GM19463 (cell line): ENCODE results near the gene ALG9.

ENCODE experiments used
- ATAC-seq: cut with Tn5 transposase; IDR thresholded peaks from one replicate; pipeline ENCODE4 v1.9.1; 2021; ENCODE audit warnings: mild to moderate bottlenecking, moderate library complexity; ENCODE audit not compliant: unreplicated experiment

The ALG9 gene

DNA sequence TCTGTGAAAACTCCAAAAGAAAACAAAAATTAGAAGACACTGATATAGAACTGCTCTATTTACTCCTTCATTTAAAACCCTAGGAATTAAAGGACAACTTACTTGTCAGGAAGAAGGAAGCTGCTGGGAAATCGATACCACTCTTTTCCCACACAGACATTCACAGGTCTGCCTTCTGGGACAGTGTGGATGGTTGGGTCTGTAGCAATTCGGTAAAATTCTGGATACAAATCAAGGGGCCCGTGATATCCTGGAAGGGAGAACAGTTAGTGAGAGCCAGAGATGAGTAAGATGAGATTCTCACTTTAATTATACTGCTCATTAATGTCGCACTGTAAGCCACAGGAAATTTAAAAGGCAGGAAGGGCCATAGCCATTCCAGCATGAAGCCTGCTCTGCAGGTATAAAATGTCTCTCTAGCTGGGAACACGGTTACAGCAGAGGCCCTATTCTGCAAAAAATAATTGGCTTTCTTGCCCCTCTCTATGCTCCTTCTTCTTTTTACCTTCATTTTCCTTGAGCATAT lies 34.0 kb downstream of the ALG9 start:
- no peak for ATAC-seq

DNA sequence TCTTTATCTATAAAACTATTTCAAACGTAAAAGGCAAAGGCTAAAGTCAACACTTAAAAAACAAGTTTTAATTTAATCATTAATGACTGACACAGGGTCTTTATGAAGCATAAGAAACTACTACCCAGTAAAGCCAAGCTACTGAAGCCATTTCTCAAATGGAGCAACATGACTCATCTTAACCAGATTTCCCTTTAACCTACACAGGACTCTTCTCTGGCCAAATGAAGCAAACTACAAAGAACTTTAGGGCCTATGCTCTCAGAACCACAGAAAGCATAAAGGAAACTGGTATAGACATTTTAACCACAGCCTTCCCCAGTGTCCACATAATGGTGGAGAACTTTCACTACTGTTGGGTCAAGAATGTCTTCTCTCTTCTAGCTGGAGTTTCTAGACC lies 34.7 kb downstream of the ALG9 start:
- ATAC-seq = peak; percentile 87

DNA sequence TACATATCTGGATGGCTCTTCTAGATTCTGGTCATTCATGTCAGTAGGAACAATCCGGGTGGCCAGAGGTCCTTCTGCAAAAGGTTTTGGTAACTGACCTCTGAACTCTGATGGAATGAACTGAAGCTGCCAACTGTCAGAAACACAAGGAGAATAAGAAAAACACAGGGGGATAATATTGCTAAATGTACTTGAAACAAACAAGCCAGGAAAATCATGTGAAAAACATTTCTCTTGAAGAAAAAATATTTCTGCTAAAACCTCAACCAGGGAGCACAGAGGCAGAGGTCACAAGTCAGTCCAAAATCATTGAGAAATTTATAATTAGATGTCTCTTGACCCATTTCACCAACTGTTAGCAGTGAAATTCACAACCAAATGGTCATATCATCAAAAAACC lies 35.2 kb downstream of the ALG9 start:
- ATAC-seq = no peak

DNA sequence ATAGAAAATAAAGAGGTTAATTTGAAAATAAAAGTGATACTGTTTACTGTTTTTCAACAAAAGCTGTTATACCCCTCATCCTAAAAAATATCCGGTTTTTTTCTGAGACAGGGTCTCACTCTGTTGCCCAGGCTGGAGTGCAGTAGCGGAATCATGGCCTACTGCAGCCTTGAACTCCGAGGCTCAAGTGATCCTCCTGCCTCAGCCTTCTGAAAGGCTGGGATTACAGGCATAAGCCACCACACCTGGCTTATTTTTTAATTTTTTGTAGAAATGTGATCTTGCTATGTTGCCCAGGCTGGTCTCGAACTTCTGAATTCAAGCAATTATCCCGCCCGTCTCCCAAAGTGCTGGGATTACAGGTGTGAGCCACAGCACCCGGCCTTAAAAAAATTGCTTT lies 35.7 kb downstream of the ALG9 start:
- no peak for ATAC-seq

DNA sequence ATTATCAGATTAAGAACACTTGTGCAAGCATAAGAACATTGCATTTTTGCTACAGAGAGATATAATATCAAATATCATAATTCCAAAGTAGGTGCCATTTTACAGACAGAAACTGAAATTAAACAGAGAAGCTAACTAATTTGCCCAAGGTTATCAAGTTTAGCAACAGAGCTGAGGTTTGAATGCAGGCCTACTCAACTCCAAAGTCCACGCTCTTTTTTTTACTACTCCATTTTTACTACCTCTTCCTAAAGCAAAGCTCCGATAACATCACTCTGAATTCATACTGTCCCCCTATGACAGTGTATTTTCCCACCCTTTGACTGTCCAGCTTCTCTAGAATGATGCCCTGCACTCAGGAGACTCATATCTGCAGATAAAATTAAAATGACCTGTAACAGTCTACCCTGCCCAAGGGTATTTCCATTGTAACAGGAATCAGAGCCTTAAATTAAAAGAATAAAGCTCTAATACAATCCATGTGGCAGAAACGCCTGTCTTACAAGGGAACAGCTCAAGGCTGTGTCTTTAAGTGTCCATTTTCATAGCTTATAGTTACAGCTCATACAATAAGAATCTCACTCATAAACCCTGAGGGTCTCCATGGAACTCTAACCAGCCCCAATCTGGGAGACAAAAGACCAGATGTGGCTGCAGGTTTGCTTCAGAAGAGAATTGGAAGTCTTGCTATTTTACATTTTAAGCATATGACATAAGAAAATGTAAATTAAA lies 36.8 kb downstream of the ALG9 start:
- ATAC-seq = no peak

DNA sequence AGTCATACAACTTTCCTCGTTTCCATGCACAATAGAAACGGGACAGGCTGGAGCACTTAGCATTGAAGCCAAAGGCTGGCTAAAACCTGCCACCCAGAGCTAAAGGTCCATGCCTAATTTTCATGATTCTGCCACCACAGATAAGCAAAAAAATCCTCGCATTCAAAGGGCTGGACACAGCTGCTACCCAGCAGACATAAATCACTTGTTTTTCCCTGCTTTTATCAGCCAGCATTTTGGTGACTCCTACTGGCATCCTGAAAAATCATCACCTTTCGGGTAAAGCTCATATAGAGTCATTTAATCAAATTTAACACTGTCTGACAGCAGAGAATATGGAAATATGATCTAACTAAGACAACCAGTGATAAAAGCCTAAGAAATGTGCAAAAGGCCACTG lies 37.9 kb downstream of the ALG9 start:
- no peak for ATAC-seq

DNA sequence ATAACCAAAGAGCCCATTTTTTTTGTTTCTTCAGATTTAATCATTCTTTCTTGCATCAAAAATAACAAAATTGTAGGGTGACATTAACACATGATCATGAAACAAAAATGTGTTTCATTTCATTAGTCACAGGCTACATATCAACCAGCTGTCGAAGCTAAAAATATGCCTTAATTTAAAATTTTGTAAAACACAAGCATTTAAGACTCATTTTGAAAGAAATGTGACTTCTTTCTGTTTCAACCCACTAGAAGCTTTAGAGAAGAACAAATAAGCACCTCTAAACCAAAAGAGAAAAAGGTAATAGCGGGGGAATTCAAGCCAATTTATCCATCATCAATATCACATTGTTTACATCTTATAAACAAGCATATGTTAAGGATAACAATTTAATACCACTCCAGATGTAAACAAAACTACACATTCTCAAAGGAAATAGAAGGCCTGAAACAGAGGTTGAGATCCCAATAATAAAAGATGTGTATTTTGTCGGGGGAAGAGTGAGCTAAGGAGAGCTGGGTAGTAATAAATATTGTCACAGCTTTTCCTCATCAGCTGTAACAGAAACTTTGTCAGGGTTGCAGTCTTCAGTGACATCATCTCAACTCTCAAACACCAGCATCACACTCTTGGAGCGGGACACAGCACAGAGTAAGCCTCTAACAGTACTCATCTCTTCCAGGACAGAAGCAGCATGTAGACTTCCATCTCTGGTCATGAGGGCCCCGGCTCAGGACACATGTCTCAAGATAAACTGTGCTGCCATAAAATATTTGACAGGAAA lies 42.0 kb downstream of the ALG9 start:
- peak; percentile 70 for ATAC-seq

DNA sequence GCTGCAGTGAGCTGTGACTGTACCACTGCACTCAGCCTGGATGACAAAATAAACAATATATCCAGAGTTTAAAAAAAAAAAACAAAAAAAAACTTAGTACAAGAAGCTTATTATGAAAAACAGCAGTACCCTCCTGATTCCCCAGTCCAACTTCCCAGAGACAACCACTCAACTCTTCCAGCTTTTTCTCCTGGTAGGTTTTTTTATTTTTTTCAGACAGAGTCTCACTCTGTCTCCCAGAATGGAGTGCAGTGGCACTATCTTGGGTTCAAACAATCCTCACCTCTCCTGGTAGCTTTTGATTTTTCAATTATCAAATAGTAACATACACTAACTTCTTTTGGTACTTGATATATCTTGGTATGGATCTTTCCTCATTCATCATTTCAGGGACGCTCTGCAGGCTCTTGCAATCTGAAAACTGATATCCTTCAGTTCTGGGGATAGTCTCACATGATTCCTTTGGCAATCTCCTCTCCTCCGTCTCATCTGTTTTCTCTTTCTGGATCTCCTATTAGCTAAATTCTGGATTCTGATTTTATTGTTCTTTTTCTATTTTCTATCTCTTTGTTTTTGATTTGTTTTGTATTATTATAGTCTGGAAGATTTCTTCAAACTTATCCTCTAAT lies 44.9 kb downstream of the ALG9 start:
- ATAC-seq = no peak

DNA sequence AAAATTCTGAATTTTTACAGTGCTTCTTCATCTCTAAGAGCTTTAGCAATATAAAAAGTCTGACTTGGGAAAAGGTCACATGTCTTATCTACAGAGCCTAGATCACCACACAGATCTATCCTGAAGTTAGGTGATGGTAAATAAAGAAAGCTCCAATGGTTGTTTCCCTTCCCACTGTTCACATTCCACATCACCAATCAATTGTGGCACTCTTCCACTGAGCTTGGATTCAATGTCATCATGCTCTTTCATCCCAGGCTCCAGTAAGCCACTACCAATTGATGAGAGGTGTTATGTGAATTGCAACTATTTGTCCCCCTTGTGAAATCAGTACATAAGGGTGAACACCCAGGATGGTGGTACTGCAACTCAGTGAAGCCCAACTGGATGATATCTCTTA lies 47.8 kb downstream of the ALG9 start:
- no peak for ATAC-seq

DNA sequence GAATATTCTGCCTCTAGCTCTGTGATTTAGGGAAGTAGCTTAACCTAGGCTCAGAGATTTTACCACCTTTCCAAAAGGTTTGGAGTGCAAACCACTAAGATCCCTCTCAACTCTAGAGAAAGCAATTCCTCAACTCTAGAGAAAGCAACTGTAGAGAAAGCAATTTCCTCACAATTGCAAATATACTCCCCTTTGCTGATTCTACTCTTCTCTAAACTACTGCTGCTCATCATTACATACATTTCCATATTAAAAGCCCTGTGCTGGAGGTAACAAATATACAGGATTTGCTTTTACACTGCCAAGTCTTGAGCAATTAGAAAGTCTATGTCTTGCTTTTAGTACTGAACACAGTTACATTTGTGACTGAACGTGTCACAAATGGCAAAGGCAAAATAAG lies 48.2 kb downstream of the ALG9 start:
- ATAC-seq = no peak

DNA sequence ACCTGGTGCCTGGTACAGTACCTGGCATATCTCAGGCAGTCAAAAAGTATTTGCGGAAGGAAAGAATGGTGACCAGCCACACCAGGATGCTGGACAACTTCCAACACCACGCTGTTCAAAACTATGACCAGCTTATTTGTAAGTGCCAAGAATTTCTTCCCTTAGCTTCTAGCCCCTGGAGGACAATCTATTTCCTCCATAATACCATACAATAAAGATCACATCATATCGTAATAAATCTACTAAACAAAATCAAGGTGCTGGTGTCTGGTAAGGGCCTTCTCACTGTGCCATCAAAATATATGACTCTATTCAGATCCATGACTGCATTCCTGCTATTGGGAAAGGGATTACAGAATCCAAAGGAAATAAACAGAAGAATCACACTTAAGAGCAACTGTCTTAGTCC lies 51.5 kb downstream of the ALG9 start:
- no peak for ATAC-seq

DNA sequence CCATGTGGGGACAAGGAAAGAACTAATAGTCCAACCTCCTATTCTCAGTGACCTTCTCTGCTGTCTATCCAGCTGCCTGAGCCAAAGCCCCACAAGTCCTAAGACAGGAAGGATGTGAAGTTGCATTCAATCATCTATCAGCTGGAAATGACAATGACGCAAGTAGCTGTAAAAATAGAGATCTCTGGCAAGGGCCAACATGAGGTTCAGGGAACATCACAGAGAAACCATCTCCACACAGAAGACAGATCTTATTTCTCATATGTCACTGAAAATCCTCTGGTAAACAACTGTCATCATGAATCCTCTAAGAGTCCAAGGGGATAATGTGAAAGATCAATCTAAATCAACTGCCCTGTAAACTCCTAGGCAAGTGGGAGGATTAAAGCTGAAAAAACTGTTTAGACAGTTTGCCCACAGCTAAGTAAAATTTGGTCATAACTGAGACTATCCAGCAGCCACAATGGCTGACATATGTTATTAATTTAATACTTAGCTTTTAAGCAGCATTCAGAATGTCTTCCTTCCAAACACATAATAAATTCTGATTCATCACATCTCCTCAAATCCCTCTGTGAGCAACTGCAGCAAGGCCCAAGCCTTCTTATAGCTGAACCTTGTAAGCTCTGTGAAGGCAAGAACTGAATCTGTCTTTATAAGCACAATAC lies 52.1 kb downstream of the ALG9 start:
- ATAC-seq = no peak

DNA sequence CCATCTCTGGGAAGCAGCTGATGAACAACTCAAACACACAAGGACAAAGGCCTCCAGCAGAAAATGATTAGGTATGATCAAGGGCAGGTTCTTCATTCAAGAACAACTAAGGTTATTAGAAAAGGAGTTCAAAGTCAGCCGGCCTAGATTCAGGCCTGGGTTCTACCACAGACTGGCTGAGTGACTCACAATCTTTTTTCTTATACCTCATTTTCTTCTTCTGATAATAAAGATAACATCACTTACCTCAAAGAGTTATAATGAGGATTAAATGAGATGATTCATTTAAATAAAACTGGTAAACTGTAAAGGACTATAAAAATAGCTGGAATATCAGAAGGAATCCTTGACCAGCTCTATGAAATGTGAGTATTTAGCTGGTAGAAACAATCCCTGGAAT lies 55.9 kb downstream of the ALG9 start:
- no peak for ATAC-seq

DNA sequence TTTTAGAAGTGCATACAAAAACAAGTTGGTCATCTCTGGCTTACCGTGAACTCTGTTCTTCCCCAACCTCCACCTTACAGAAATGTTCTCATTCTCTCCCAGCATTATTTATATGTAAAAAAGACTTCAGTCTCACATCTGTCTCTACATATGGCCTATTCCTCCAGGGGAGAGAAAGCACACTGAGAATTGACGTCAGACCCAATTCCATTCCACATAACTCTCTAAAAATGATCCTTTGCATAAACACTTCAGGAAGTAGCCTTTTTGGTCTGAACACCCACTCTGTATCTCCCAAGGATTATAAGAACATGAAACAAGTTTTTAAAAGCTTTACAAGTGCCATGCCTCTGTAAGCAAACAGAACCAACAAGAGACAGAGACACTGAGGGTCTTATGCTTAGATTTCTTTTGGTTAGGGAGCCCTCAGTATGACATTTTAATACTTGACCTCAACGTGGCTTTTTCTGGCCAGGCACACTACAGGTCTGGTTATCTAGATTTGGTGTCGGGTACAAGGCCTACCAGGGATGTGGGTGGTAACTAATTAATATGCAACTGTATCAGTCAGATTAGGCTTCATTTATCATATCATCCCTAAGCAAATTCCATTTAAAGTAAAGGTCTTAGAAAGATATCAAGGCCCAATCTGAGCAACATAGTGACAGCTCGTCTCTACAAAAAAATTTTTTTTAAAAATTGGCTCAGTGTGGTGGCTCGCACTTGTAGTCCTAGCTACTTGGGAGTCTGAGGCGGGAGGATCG lies 56.6 kb downstream of the ALG9 start:
- ATAC-seq = no peak

DNA sequence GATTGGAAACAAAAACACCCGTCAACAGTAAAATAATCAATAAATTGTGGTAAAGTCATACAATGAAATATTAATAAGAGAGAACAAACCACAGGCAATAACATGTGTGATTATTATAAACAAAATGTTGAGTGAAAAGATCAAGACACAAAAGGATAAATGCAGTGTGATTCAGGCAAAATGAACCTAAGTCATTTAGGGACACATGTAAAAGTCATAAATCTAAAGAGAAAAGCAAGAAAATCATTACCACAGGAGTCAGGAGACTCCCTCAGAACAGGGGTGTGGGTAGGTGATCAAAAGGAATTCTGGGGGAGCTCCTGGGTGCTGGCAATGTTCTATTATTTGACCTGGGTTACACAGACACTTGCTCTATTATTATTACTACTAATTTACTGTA lies 57.3 kb downstream of the ALG9 start:
- no peak for ATAC-seq

DNA sequence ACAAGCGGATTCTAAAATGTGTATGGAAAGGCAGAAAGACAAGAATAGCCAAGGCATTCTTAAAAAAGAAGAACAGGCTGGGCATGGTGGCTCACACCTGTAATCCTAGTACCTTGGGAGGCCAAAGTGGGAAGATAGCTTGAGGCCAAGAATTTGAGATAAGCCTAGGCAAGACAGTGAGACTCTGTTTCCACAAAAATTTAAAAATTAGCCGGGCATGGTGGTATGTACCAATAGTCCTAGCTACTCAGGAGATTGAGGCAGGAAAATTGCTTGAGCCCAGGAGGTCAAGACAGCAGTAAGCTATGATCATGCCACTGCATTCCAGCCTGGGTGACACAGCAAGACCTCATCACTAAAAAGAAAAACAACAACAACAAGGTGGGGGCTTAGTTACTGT lies 59.2 kb downstream of the ALG9 start:
- no peak for ATAC-seq

DNA sequence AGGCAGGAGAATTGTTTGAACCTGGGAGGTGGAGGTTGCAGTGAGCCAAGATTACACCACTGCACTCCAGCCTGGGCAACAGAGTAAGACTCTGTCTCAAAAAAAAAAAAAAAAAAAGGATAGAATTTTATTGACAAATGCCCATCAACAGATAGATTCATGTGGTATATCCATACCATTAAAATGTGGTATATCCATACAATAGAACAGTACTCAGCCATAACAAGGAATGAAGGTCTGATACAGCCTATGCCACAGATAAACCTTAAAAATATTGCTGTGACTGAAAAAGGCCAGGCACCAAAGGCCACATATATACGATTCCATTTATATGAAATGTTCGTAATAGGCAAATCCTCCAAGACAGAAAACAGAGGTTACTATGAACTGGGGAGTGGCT lies 59.9 kb downstream of the ALG9 start:
- no peak for ATAC-seq

DNA sequence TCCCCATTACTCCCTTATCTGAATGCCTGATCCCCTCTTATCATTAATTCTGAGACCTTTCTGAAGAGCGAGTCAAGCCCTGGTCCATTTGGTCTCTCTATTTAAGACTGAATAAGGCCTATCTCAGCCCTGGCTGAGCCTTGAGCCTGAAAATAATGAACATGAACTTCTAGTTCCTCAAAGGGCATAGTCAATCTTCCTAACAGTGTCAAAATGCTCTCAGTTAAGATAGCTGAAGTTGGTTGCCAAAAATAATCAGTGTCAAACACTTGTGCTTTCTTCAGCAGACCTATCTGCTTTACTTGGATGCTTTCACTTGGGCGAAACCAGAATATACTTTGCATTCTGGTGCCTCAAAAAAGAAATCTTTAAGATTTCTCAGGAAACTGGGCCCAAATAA lies 62.5 kb downstream of the ALG9 start:
- no peak for ATAC-seq

DNA sequence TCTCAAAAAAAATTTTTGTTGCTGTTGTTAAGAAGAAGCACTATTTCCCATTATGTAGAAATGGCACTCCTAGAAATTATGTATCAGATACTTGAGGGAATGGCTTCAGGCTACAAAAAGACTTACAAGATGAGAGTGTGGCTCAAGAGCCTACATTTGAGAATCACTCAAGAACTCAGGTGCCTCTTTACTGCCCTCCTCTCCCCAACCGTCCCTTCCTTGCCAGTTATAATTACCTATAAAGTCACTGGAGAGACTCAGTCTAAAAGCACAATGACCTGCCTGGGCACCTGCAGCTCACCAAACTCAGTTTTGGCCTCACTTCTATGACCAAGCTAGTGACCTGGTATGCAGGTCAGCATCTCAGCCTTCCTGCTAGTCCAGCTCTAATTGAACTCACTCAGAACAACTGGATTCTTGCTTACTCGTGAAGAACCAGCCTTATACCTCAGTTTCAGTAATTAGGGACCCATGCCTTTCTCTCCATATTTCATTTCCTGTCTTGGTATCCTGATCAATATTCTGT lies 63.3 kb downstream of the ALG9 start:
- ATAC-seq = no peak

DNA sequence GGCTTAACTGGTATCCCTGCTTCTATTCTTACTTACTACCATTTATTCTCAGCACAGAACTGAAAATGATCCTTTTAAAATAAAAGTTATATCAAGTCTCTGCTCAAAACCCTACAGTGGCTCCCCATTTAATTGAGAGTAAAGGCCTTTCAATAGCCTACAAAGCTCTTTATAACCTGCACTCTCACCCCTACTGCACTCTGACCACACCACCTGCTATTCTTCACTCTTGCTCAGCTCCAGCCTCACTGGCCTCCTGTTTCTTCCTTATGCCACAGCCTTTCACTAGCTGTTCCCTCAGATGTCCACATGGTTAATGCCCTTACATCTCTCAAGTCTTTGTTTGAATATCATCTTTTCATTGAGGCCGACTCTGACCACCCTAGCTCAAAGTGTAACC lies 64.3 kb downstream of the ALG9 start:
- no peak for ATAC-seq
